Ectodermal cell (in vitro differentiated cells): ENCODE data around the gene PRELID1.

Experiments
- H3K27ac ChIP-seq: 2 replicates; pipeline ENCODE4 v1.7.0; 2013; ENCODE audit warnings: mild to moderate bottlenecking, low read depth, low read length; ENCODE audit not compliant: insufficient read depth, poor library complexity, severe bottlenecking
- H3K27me3 ChIP-seq: 2 replicates; pipeline ENCODE4 v1.7.0; 2013; ENCODE audit warnings: mild to moderate bottlenecking, low read length; ENCODE audit not compliant: insufficient read depth, control insufficient read depth, poor library complexity, severe bottlenecking
- H3K36me3 ChIP-seq: one replicate; pipeline ENCODE4 v1.7.0; 2013; ENCODE audit warnings: low read length; ENCODE audit not compliant: control insufficient read depth, insufficient read depth
- H3K4me1 ChIP-seq: one replicate; pipeline ENCODE4 v1.7.0; 2013; ENCODE audit warnings: low read length; ENCODE audit not compliant: control insufficient read depth, insufficient read depth
- H3K4me3 ChIP-seq: 2 replicates; pipeline ENCODE4 v1.7.0; 2013; ENCODE audit warnings: low read depth, low read length, control low read depth; ENCODE audit not compliant: insufficient read depth
- H3K9me3 ChIP-seq: 2 replicates; pipeline ENCODE4 v1.7.0; 2013; ENCODE audit warnings: mild to moderate bottlenecking, low read length, moderate library complexity; ENCODE audit not compliant: control insufficient read depth
- WGBS, 2 experiments: methylation state at CpG; one replicate each; pipeline ENCODE4 v1.1.7; 2013; ENCODE audit warnings: missing lambda C conversion rate in 2 of 2; 5-methylcytosine and 5-hydroxymethylcytosine counted together

PRELID1 gene

GRCh38 chr5:177346820-177347219, 43.2 kb downstream of the PRELID1 start:
- Histone ChIP-seq H3K4me3 (no peak overlapping the region), H3K4me1 (peaks cover 16% of the 10 kb centered on the region), H3K27ac (no peak overlapping the region), H3K27me3 (no peaks in the 10 kb centered on the region), H3K36me3 (no peaks in the 10 kb centered on the region), H3K9me3 (no peaks in the 10 kb centered on the region)
- WGBS, 2 experiments, result 69 to 73% methylated on average over 4 of the region's 4 CpGs

DNA sequence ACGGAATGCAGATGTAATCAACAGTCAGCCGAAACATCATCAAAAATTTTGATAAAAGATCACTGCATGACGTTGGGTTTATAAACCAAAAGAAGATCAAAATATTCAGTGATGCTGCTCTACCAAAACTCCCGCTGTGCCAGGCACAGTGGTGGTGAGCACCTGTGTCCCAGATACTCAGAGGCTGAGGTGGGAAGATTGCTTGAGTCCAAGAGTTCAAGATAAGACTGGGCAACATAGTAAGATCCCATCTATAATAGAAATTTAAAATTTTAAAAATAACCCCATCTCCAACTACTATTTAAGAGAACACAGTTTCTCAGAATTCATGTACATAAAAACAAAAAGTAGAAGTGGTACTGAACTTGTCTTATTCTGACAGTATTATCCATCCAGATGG, 44.1 kb downstream of the PRELID1 start:
- H3K27ac ChIP-seq, result no peak overlapping the region
- H3K27me3 ChIP-seq, result no peaks in the 10 kb centered on the region
- no peak overlapping the region for H3K4me3 ChIP-seq
- 96% methylated on average over 4 of the region's 4 CpGs for WGBS, 2 experiments
- no peaks in the 10 kb centered on the region for H3K36me3 ChIP-seq
- H3K4me1 ChIP-seq, result peaks cover 16% of the 10 kb centered on the region
- H3K9me3 ChIP-seq, result no peaks in the 10 kb centered on the region

GRCh38 chr5:177349362-177349647, 45.7 kb downstream of the PRELID1 start:
- H3K4me3 ChIP-seq, result no peak overlapping the region
- no peaks in the 10 kb centered on the region for H3K9me3 ChIP-seq
- no peaks in the 10 kb centered on the region for H3K27me3 ChIP-seq
- H3K27ac ChIP-seq, result no peak overlapping the region
- H3K36me3 ChIP-seq, result no peaks in the 10 kb centered on the region
- peaks cover 16% of the 10 kb centered on the region for H3K4me1 ChIP-seq
- 91 to 93% methylated on average over 3 of the region's 3 CpGs for WGBS, 2 experiments

- Histone ChIP-seq H3K4me3 (no peak overlapping the region), H3K9me3 (no peaks in the 10 kb centered on the region), H3K27me3 (no peaks in the 10 kb centered on the region), H3K36me3 (no peaks in the 10 kb centered on the region), H3K27ac (no peak overlapping the region), H3K4me1 (peaks cover 16% of the 10 kb centered on the region)
- WGBS, 2 experiments, result 94 to 95% methylated on average over 5 of the region's 5 CpGs
Observed at GRCh38 chr5:177349762-177350161, 46.2 kb downstream of the PRELID1 start.

- Histone ChIP-seq H3K4me3 (peak overlapping the region; percentile 100), H3K27ac (no peak overlapping the region), H3K27me3 (no peaks in the 10 kb centered on the region), H3K4me1 (peaks cover 16% of the 10 kb centered on the region), H3K9me3 (no peaks in the 10 kb centered on the region), H3K36me3 (no peaks in the 10 kb centered on the region)
- WGBS, 2 experiments, result 19 to 20% methylated on average over 19 of the region's 19 CpGs
Observed at GRCh38 chr5:177350776-177351391, 47.3 kb downstream of the PRELID1 start.

DNA sequence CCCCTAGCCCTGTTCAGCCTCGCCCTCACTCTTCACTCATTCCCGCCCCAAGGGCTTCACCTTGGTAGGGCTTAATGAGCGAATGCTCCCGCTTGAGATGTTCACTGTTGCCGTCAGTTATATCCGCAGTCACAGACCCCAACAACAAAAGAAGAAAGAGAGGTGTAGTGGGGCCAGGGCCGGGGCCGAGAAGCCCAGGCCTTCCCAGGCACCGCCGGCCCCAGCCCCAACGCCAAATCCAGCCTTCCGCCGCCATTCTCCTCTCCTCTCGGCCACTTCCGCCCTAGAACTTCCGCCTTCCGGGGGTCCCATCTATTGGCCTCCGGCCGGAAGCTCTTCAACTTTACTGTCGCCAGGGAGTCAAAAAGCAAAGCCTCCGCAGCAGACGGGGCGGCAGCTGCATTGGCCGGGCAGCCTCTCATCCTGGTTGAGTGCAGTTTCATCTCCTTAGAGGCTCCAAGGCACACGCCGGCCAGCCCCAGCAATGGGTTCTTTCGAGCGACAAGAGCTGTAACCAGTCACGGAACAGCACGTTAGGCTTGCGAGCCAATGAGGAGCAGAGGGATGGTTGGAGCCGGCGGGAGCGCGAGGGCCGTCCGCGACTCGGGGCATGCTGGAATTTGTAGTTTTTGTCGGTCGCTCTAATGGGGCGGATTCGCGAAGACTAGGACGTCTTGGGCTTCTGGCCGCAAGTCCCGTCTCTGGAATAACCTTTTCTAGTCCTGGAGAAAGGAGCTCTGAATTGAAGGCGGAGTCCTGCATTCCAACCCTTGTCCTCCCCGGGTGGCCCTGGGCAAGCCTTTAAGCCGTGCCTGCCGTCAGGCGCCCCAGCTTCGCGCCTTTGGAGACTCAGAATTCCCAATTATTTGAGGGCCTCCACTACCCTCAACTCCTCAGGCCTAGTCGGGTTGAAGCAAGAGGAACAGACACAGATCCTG, 48.1 kb downstream of the PRELID1 start, which contains the start of gene LMAN2:
LMAN2 (minus strand) TSS at position 277 of the 938 bp plus-strand sequence; CDS start at position 256, 21 bp downstream.
- H3K27me3 ChIP-seq, result no peaks in the 10 kb centered on the region
- peak within 1 kb of the TSS; percentile 100 for H3K4me3 ChIP-seq
- H3K9me3 ChIP-seq, result no peaks in the 10 kb centered on the region
- H3K27ac ChIP-seq, result peak within 1 kb of the TSS; percentile 71
- H3K4me1 ChIP-seq, result peaks cover 16% of the 10 kb centered on the region
- no peaks in the 10 kb centered on the region for H3K36me3 ChIP-seq
- 7% methylated on average over 55 of the region's 55 CpGs for WGBS, 2 experiments

DNA sequence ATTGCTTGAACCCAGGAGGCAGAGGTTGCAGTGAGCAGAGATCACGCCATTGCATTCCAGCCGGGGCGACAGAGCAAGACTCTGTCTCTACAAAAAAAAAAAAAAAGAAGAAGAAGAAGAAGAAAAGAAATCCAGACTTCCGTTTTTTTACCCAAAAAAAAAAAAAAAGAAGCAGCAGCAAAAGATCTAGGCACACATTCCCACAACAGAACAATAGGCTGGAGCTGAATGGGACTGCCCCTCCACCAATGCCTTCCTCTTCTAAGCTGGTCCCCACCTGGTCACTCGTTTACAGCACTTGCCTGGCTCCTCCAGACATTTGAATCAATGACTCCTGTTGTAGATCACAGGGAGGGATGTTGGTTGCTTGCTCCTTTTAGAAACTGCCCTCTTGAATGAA, 49.5 kb downstream of the PRELID1 start:
- Histone ChIP-seq H3K27ac (no peak overlapping the region), H3K27me3 (no peaks in the 10 kb centered on the region), H3K4me1 (peaks cover 16% of the 10 kb centered on the region), H3K9me3 (no peaks in the 10 kb centered on the region), H3K4me3 (no peak overlapping the region), H3K36me3 (no peaks in the 10 kb centered on the region)
- 89 to 91% methylated on average over 4 to 5 of the region's 5 CpGs for WGBS, 2 experiments

GRCh38 chr5:177354256-177354655, 50.7 kb downstream of the PRELID1 start:
- H3K4me1 ChIP-seq, result peaks cover 11% of the 10 kb centered on the region
- no peaks in the 10 kb centered on the region for H3K9me3 ChIP-seq
- WGBS, 2 experiments, result 85 to 96% methylated on average over 3 of the region's 3 CpGs
- H3K36me3 ChIP-seq, result no peaks in the 10 kb centered on the region
- no peaks in the 10 kb centered on the region for H3K27me3 ChIP-seq
- no peak overlapping the region for H3K4me3 ChIP-seq
- no peak overlapping the region for H3K27ac ChIP-seq

DNA sequence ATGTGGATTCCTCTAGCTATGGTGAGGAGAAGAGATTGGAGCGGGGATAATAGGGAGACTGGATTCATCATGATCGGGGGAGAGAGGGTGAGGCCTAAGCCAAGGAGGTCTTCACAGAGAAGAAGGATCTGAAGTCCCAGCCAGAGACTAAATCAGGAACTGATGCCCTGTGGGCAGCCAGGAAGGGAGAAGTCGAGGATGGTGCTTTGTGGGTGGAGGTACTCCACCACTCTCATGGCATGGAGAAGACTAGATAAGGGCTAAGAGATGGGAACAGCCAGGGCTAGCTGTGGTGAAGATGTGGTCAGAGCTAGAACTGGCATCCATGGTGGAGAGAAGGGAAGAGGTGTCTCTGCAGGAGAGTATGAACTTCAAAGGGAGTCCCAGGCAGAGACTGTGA, 51.1 kb downstream of the PRELID1 start:
- Histone ChIP-seq H3K9me3 (no peaks in the 10 kb centered on the region), H3K36me3 (no peaks in the 10 kb centered on the region), H3K4me3 (no peak overlapping the region), H3K27me3 (no peaks in the 10 kb centered on the region), H3K4me1 (peaks cover 11% of the 10 kb centered on the region), H3K27ac (no peak overlapping the region)
- WGBS, 2 experiments, result 71 to 79% methylated on average over 3 of the region's 3 CpGs

GRCh38 chr5:177355162-177355867, 51.7 kb downstream of the PRELID1 start:
- H3K27ac ChIP-seq, result no peak overlapping the region
- no peaks in the 10 kb centered on the region for H3K36me3 ChIP-seq
- no peaks in the 10 kb centered on the region for H3K27me3 ChIP-seq
- peaks cover 7% of the 10 kb centered on the region for H3K4me1 ChIP-seq
- WGBS, 2 experiments, result 88 to 92% methylated on average over 1 of the region's 1 CpG
- no peak overlapping the region for H3K4me3 ChIP-seq
- no peaks in the 10 kb centered on the region for H3K9me3 ChIP-seq
